Natural killer cell (primary cell): ENCODE results near the gene PLCG2. TPM values are rescaled to one million over a fixed set of nuclear protein-coding genes. Genes with fewer than 3 reads are reported as not detected.

Experiments used
- ATAC-seq, 3 donors: fragments of 150-1000 bp in 2 of 3; fragments of 200-7000 bp in 1 of 3; cut with Tn5 transposase; 1 replicate in 1 of 3; 2 replicates in 2 of 3; pipeline ENCODE4 v1.10.0; 2021; ENCODE audit warnings: mild to moderate bottlenecking in 2 of 3, moderate library complexity in 2 of 3
- DNase-seq, 2 donors: peaks; one replicate each; pipeline versions ENCODE4 v3.0.0 to v3.0.0-alpha.2; 2013 to 2021; ENCODE audit warnings: mixed read lengths in 1 of 2
- H3K27ac ChIP-seq: one replicate; pipeline ENCODE4 v1.5.1; 2013; ENCODE audit warnings: mild to moderate bottlenecking, low read length
- H3K27me3 ChIP-seq: one replicate; pipeline ENCODE4 v1.6.1; 2013; ENCODE audit warnings: low read length; ENCODE audit not compliant: control insufficient read depth, insufficient read depth
- H3K36me3 ChIP-seq: one replicate; pipeline ENCODE4 v1.6.1; 2013; ENCODE audit warnings: low read length; ENCODE audit not compliant: control insufficient read depth, insufficient read depth
- H3K4me1 ChIP-seq: one replicate; pipeline ENCODE4 v1.6.1; 2013; ENCODE audit warnings: low read length; ENCODE audit not compliant: control insufficient read depth, insufficient read depth
- H3K4me3 ChIP-seq: one replicate; pipeline ENCODE4 v1.5.1; 2013; ENCODE audit warnings: low read length
- H3K9me3 ChIP-seq: one replicate; pipeline ENCODE4 v1.6.1; 2013; ENCODE audit warnings: low read length; ENCODE audit not compliant: control insufficient read depth, insufficient read depth
- H3K27ac Mint-ChIP-seq, 2 donors: one replicate each; pipeline ENCODE4 v1.8.0; 2022; ENCODE audit warnings: mild to moderate bottlenecking in 2 of 2, mixed read lengths in 2 of 2, moderate library complexity in 1 of 2
- H3K27me3 Mint-ChIP-seq, 2 donors: one replicate each; pipeline ENCODE4 v1.8.0; 2022; ENCODE audit warnings: low read depth in 2 of 2, mixed read lengths in 2 of 2
- H3K36me3 Mint-ChIP-seq: one replicate; pipeline ENCODE4 v1.8.0; 2022; ENCODE audit warnings: mixed read lengths
- H3K4me1 Mint-ChIP-seq, 2 donors: one replicate each; pipeline ENCODE4 v1.8.0; 2022; ENCODE audit warnings: mixed read lengths in 2 of 2
- H3K4me3 Mint-ChIP-seq: one replicate; pipeline ENCODE4 v1.8.0; 2022; ENCODE audit warnings: mild to moderate bottlenecking, moderate library complexity, mixed read lengths
- H3K9me3 Mint-ChIP-seq, 2 donors: one replicate each; pipeline ENCODE4 v1.8.0; 2022; ENCODE audit warnings: mixed read lengths in 2 of 2
- CTCF ChIP-seq: fragments of 200-600 bp; IDR thresholded peaks from one replicate; pipeline ENCODE4 v1.8.0; 2022; ENCODE audit warnings: antibody characterized with exemption
- WGBS: methylation state at CpG from one replicate; pipeline ENCODE4 v1.1.7; 2013; ENCODE audit warnings: missing lambda C conversion rate; ENCODE audit not compliant: insufficient coverage; 5-methylcytosine and 5-hydroxymethylcytosine counted together
- intact Hi-C: fragments of 100-400 bp; cut with micrococcal nuclease; formaldehyde crosslinking; loops from one replicate; pipeline ENCODE4 v1.14.2; 2022
- total RNA-seq, 4 donors: library from RNA; stranded (reverse); fragments of 120-200 nt in 1 of 4; gene quantifications; one replicate each; pipeline versions ENCODE4 v1.2.3 to v1.2.4, GENCODE V29; 2013 to 2022

Gene PLCG2
- total RNA-seq, 3 donors from 2014 or later (not counting 1 experiment from before 2014, with no cell fraction given) = 250 to 298 (median 285) TPM

- ATAC-seq = no peak
- Histone ChIP-seq H3K27ac (no peak overlapping the region), H3K36me3 (peaks cover 85% of the 10 kb centered on the region), H3K27me3 (no peaks in the 10 kb centered on the region), H3K4me1 (no peaks in the 10 kb centered on the region), H3K4me3 (no peak overlapping the region), H3K9me3 (no peaks in the 10 kb centered on the region)
- no peaks in the 10 kb centered on the region for H3K27me3 Mint-ChIP-seq
- DNase-seq = peak in 1 of 2 donors; percentile 57
- no peaks in the 10 kb centered on the region for H3K9me3 Mint-ChIP-seq
- H3K27ac Mint-ChIP-seq = peak overlapping the region; percentile 1 to 17
- H3K4me1 Mint-ChIP-seq = peaks cover 0 to 11% of the 10 kb centered on the region in 2 donors
- H3K36me3 Mint-ChIP-seq = peaks cover 28% of the 10 kb centered on the region
- no peak for TF ChIP-seq CTCF
- no peak overlapping the region for H3K4me3 Mint-ChIP-seq
- intact Hi-C loops = loop anchor here (5.0 kb wide), 1 partner anchor 291 kb away; no protein-coding TSS in a partner anchor
- 96% methylated on average over 2 of the region's 3 CpGs for WGBS
These were observed 161.9 kb downstream of the PLCG2 start for GRCh38 chr16:81940781-81941560.

- no peak for TF ChIP-seq CTCF
- Mint-ChIP-seq H3K27ac (no peak overlapping the region), H3K27me3 (no peaks in the 10 kb centered on the region), H3K4me3 (no peak overlapping the region), H3K4me1 (peaks cover 0 to 11% of the 10 kb centered on the region in 2 donors), H3K9me3 (no peaks in the 10 kb centered on the region), H3K36me3 (peaks cover 20% of the 10 kb centered on the region)
- DNase-seq (no peak), ATAC-seq (no peak)
- no peak overlapping the region for H3K27ac ChIP-seq
- H3K9me3 ChIP-seq = no peaks in the 10 kb centered on the region
- H3K36me3 ChIP-seq = peaks cover 85% of the 10 kb centered on the region
- H3K4me3 ChIP-seq = no peak overlapping the region
- H3K4me1 ChIP-seq = no peaks in the 10 kb centered on the region
- no peaks in the 10 kb centered on the region for H3K27me3 ChIP-seq
- WGBS = 92% methylated on average over 6 of the region's 7 CpGs
- intact Hi-C loops = loop anchor here (5.0 kb wide), 1 partner anchor 290 kb away; no protein-coding TSS in a partner anchor
These were observed 163.0 kb downstream of the PLCG2 start for GRCh38 chr16:81942007-81942601.

GRCh38 chr16:81945665-81946064, 166.6 kb downstream of the PLCG2 start:
- H3K36me3 Mint-ChIP-seq = peaks cover 45% of the 10 kb centered on the region

More at GRCh38 chr16:81945665-81946064, 166.6 kb downstream of the PLCG2 start:
- DNase-seq (no peak), ATAC-seq (no peak)
- no peak overlapping the region for H3K4me3 Mint-ChIP-seq
- peaks cover 0 to 4% of the 10 kb centered on the region in 2 donors for H3K4me1 Mint-ChIP-seq
- no peaks in the 10 kb centered on the region for H3K4me1 ChIP-seq
- TF ChIP-seq CTCF = no peak
- peaks cover 87% of the 10 kb centered on the region for H3K36me3 ChIP-seq
- peaks cover 5% of the 10 kb centered on the region in 2 donors for H3K9me3 Mint-ChIP-seq
- 100% methylated on average over 1 of the region's 1 CpG for WGBS
- no peak overlapping the region for H3K4me3 ChIP-seq
- no peaks in the 10 kb centered on the region for H3K9me3 ChIP-seq
- H3K27me3 ChIP-seq = no peaks in the 10 kb centered on the region
- H3K27me3 Mint-ChIP-seq = no peaks in the 10 kb centered on the region
- intact Hi-C loops = no loop called here
- H3K27ac ChIP-seq = no peak overlapping the region
- peak overlapping the region in 1 of 2 donors; percentile 21 for H3K27ac Mint-ChIP-seq
